Stimulated activated CD8-positive, alpha-beta memory T cell treated with anti-CD3 and anti-CD28 coated beads, Interleukin-2, amount 100 ng/mL, for 1 hour (primary cell): ENCODE data around the gene DMRT3.

Experiments used
- DNase-seq, 2 donors: peaks; one replicate each; pipeline ENCODE4 v3.0.0-alpha.2; 2020; ENCODE audit warnings: low read depth in 2 of 2

DMRT3 gene, protein sequence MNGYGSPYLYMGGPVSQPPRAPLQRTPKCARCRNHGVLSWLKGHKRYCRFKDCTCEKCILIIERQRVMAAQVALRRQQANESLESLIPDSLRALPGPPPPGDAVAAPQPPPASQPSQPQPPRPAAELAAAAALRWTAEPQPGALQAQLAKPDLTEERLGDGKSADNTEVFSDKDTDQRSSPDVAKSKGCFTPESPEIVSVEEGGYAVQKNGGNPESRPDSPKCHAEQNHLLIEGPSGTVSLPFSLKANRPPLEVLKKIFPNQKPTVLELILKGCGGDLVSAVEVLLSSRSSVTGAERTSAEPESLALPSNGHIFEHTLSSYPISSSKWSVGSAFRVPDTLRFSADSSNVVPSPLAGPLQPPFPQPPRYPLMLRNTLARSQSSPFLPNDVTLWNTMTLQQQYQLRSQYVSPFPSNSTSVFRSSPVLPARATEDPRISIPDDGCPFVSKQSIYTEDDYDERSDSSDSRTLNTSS

DNA sequence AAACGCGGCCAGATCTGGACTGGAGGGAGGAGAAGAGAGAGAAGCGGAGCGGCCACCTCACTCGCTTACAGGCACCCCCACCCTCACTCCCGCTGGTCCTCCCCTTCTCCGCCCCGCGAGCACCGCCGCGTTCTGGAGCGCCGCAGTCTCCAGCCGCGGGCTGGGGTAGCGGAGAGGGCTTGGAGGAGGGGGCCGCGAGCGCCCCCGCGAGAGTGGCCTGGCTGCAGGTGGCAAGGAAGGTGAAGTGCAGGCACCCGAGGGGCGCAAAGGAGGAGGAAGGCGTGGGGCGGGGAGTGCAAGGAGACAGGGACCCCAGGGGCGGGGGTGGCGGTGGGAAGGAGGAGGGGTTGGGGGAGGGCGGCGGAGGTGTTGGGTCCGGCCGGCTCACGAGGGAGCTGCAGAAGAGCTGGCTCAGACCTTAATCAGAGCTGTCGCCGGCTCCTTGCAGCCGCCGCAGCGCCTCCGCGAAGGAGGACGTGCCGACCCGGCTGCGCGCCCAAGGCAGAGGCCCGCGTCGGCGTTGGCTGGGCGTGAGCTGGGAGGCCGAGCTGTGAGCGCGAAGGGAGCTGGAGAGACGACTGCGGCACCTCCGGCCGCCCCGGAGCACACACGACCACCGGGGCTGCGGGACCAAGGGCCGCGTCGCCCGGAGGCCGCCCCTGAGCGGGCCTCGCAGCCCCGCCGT is at the start of gene DMRT3:
Gene DMRT3, plus strand, starts transcription at position 398 of the 685 bp plus-strand sequence. CDS start 347 bp downstream, outside the sequence.
- DNase-seq = no peak

DNA sequence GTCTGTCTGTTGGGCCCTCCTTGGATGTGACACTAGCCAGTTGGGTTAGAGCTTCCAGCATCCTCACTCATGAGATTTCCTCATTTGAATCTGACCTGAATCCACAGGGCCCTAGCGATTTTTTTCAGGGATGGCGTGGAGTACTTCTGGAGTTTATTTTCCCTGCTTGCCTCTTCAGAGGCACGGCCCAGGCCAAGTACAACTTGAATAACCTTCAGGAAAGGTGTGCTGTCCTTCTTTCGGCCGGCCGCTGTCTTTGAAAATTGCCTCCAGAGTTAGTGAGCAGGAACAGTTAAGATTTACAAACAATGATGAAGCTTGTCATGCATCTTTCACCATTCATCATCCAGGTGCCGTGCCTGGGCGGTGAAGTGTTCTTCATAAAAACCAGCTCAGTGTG is 49.5 kb upstream of the DMRT3 start:
- no peak for DNase-seq

DNA sequence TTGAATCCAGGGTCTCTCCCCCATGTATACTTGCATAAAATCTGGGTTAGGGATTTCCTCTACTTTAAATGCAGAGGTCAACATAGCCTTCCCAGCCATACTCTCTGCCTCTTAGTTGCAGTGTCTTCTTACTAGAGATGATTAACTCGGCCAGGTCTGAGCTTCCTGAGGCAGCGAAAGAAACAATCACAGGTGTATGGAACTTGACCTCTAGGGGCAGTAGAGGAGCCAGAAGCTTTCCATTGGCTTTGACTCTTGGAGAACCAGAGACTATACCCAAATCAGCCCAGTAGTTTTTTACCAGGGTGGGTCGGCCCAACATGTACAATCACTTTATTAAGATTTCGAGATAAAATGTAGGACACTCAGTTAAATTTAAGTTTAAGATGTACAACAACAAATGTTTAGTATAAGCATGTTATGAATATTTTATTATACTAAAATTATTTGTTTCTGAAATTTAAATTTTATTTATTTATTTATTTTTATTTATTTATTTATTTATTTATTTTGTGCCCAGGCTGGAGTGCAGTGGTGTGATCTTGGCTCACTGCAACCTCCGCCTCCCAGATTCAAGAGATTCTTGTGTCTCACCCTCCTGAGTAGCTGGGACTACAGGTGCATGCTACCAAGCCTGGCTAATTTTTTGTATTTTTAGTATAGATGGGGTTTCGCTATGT is 48.0 kb upstream of the DMRT3 start:
- DNase-seq = no peak

DNA sequence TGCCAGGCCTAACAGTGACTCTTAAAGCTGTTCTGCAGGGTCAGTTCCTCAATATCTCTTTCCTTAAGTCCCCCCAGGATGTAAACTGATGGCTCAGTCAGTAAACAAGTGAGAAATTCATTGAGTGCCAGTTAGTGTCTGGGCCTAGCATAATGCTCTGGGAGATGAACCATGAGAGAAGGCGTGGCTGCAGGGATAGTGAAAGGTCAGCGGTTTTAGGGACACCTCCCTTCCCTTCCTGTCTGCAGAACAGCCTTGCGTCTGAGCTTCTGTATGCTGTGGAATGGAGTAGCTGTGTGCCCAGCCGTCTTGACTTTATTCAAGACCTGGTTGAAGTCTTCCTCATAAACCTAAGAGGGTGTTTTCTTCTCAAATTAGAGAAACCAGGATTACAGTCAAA is 46.7 kb upstream of the DMRT3 start:
- DNase-seq = no peak

DNA sequence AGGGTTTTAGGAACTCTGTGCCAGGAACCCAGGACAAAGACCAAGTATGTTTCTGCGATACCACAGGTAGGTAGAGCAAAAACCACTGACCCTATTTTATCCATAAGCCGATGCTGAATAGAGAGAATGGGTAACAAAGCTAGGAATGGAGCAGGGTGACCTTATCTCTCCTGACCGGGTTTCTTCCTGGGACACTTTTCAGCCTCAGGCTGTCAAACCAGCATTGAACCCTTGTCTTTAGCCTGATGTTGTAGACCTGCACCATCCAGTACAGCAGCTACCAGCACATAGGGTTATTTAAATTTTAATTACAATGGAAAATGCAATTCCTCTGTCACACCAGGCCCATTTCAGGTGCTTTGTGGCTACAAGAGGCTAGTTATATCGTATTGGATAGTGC is 43.1 kb upstream of the DMRT3 start:
- no peak for DNase-seq

DNA sequence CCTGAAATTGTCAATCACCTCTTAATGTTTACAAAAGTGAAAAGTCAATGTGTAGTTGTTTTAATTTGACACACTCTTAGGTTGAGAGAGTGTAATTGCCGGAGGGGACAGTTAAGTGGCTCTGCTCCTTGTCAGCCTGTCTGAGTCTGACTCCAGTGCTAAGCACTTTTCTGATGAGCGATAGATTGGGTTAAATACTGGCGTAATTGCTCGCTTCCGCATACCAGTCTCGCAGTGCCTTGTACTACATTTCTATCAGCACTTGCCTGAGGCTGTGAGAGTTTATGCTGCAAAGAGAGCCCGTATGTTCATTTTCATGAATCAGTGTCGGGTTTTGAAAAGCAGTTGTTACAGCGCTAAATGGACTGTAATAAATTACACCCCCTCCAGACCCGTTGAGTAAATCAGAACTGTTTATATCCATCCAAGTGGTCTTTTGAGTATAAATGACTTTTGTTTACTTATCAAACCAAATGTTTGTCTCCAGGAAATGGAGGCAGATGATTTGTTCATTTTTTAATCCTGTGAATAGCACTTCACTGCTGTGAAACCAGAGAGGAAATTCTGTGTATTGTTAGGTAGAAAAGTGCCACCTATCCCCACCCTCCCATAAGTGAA is 41.0 kb upstream of the DMRT3 start:
- no peak for DNase-seq

DNA sequence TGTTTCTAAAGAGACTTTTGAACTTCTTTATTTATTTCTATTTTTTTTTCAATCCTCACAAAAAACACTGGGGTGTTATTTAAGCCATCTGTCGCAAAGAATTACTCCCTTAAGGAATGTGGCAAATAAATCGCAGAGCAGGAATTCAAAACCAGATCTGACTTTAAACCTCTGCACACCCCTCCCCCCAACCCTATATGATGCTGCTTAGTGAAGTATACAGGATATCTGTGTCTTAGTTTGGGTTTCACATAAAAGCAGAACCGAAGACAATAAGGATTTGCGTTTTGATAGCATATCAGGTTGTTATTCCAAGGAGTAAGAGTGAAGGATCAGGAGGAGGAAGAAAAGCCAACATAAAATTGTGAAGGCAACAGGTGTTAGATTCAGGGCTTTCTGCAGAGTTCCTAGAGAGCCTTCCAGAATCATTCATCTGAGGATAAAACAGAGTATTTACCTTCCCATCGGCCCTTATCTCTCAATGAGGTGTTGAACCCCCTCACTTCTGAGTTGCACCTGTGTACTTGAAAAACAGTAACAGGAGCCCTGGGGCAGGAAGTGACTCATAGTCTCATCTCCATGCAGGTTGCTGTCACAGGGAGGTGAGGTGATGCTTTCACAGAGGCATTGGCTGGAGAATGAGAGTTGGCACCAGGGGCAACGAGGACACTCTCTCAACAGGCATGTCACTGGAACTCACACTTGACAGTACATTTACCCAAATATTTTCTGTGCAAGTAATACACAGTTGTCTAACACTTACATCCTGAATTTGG is 33.5 kb upstream of the DMRT3 start:
- no peak for DNase-seq

DNA sequence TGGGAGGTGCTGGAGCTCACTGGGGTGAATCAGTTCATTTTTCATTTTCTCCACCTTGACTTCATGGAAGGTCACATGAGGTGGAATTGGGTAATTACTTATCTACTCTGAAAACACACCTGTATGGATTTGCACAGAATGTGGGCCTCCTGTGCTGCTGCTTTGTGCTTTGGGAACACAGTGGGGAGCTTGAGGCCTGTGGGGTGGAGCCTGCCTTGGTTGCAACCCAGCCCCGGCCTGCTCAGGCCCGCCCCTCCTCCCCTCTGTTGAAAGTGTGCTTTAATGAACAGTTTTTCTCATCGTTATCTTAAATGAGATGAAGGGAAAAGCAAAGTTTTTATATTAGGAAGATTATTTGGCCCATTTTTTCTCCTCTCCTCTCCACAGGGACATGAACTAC is 28.5 kb upstream of the DMRT3 start:
- no peak for DNase-seq

DNA sequence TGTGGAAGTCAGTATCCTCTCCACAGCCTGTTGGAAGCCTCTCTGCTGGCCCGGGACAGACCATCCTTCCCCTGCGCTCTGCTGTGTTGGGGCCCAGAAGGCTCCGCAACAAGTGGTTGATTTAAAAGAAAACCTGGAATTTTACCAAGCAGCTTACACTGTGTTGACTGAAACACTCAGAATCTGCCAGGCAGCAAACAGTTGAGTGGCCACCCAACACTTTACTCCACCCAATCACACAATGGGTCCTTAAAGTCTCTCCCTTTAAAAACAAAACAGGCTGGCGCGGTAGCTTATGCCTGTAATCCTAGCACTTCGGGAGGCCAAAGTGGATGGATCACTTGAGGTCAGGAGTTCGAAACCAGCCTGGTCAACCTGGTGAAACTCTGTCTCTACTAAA is 28.0 kb upstream of the DMRT3 start:
- no peak for DNase-seq

DNA sequence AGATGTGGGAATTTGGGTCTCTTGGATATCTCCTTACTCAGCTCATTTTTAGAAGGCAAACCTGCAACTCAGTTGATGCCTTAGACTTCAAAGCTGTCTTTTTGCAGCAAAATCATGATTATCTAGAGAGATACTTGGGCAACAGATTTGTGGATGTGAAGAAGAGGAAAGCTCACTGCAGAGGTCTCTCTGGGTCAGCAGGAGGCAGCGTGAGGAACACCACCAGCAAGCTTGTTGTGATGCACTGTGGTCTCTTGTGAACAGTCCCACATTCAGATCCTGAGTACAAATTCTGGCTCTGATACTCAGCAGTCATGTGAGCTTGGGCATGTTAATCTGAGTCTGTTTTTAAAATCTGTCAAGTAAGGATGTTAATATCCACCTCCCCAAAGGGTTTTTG is 26.3 kb upstream of the DMRT3 start:
- no peak for DNase-seq

DNA sequence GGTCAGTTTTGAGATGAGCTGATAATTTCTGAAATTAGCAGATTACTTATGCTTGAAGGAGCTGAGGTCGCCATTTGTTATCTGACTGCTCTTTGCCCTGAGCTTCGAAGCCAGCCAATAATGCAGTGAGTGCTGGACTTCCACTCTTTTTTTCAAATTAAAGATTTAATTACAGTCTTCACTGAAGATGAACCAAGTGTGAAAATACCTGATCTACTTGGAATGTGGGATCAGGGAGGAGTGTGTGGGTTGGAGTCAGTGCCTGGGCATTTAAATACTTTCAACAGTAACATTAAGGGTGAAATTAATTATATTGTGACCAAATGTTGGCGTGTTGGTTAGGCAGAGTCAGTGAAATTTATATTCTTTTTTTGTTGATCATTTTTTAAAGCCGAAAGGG is 23.9 kb upstream of the DMRT3 start:
- no peak for DNase-seq

DNA sequence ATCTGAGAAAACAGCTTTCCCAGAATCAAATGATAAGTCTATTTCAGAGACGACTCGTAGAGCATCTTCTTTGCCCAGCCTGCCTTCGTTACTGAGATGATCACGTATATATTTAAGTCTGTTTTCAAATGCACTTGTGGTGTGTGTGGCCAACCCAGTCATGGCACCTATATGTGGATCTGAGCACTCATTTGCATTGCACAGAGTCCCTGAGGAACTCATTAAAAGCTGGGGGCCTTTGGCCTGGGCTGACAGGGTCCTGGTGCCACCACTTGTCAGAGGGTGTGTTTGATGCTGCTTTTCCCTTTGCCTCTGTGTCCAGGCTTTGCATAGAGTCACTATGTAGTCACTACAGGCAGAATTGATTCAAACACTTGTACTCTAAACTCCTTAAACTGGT is 17.4 kb upstream of the DMRT3 start:
- no peak for DNase-seq

DNA sequence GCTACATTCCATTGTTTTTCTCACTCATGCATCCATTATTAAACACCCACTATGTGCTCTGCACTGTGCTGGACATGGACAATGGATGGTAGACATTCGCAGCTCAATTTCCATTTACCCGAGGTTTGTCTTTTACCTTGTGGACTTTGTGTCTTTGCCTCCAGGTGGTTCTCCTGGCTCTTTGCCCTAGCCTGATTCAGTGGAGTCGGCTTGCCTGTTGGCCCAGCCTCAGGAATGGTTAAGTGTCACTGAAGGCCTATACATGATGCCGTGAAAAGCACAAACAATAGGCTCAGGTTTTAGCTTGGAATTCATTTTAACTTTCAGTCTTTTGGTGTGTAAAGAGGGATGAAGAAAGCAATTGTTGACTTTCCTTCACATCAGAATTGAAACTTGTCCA is 16.5 kb upstream of the DMRT3 start:
- DNase-seq = no peak

DNA sequence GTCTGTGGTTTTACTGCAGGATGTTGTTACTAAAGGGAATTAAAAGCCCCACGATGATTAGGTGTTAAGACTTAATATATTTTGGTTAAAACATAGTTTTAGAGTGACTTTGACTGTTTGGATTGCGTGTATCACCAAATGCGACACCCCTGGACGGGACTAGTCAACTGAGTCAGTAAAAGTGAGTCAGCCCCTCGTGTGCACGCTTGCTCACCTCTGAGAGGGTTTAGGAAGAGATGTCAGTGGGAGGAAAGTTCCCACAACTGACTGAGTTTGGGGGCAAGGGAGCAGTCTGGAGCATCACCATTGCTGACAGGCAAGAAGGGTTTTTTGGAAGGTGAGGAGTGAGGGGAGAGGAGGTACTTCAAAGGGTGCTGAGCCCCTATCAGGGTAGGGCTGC is 14.4 kb upstream of the DMRT3 start:
- no peak for DNase-seq

DNA sequence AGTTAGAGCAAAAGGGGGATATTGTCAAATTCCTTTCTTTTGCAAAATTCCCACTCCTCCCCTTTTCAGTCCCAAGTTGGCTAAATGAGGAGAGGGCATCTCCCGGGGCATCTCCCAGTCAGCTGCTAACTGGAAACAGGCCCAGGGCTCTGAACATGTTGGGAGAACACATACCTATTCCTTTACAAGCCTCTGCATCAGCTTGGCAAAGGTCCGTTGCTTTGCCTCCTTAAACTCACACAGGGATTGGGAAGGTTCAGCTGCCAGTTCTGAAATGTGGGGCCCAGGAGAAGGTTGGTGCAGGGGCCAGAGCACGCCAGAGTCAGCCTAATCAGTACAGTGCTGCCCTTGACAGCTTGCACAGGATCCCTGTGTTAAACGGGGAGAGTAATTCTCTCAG is 11.0 kb upstream of the DMRT3 start:
- no peak for DNase-seq

DNA sequence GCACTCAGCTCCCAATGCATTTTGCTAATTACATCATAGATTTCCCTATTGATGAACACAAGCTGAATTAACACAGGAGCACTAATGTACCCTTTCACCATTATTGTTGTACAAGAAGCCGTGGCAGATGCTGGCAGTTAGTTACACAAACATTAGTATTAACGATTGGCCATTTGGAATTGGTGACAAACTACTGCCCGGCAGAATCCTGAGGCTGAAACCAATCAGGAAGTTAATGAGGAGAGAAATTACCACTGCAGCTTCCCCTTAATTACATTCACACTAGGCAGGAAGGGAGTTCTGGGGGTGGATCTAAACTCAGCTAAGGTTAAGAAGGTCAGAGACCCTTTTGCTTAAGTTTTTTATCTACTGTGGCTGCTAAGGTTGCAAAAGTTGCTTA is 9.6 kb upstream of the DMRT3 start:
- no peak for DNase-seq

DNA sequence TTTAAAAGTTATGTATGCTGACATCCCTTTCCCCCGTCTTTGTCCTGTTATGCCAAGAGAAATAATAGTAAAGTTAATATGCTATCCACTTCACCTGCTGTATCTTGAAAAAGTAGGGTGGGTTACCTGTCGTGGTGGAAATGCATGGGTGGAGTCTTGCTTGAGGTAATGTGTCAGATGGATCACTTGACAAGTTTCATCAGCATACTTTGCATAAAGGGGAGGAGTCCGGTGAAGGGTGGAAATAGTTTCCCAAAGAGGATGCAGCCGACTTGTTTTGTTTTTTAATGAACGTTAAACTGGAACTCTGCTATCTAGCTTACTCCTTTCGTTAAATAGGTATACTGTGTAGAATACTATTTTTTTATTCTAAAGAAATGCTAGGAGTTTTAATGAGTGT is 9.0 kb upstream of the DMRT3 start:
- no peak for DNase-seq

DNA sequence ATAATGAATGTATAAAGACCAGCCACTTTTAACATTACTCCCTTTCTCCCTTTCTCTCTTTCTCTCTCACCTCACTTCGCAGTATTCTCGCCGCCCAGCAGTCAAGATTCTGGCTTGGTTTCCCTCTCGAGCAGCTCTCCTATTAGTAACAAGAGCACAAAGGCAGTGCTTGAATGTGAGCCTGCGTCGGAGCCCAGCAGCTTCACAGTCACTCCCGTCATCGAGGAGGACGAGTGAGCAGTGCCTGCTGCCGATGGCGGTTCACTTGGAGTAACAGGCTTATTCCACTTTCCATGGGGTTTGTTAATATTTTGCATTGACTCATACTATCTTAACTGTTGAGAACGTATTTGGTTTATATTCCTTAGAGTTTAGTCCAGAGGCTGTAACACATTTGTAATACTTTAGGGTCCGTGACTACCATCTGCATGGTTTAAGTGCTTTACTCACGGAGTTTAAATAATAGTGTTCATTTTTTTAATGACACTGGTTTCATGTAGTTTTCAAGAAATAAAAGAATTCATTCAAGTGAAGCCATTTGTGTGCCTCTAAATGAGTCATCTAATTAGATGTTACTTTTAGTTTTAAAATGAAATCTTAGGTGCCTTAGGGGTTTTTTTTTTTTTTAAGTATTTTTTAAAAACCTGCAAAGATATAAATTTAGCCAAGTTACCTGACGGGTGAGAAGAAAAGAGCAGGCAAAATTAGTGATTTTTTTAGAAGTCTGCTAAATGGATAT is 8.4 kb upstream of the DMRT3 start:
- DNase-seq = no peak

DNA sequence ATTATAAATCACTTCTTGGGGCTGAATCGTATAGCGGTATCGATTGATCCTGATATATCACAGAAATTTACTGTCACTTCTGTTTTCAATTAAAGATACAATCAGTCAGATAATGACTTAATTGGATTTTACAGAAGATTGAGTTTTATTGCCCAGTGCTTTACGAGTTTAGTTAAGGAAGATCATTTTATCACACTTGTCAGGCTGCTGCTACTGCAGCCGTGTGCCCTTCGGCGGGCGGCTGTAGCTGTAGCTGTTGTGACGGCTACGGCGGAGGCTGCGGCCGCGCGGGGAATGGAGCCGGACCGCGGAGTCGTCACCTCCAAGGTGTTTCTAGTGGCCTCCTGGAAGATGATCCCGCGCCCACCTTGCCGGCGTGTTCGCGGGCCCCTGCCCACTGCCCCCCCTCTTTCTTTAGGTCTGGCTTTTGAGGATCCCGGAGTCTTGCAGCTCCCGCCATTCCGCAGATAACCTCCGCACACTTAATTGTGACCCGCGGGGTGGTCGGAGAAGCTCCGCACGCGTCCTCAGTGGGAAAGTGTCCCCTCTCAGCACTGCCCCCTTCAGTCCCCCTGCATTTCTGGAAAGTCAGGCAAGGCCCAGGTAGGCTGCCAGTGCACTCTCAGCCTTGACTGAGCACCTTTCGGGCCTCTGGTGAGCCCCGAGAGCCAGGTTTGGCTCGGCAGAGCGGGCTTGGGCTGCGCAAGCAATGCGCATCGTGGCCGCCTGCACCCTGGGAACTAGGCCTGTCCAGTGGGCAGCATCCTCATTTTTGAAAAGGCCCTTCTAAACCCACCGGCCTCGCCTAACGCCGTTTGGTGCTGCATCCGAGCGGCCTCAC is 6.9 kb upstream of the DMRT3 start:
- DNase-seq = no peak
